ENCODE results near the gene CLECL1. TPM values are rescaled to one million over a fixed set of nuclear protein-coding genes. Genes with fewer than 3 reads are reported as not detected.

CLECL1 gene
- total and polyA plus RNA-seq, 10 donors: 6.3 to 103 (median 14.5) TPM

GRCh38 chr12:9700606-9700956 is 32.3 kb downstream of the CLECL1 start:
- Histone ChIP-seq H3K36me3 (peaks cover 0 to 18% (median 3%) of the 10 kb centered on the region in 6 donors), H3K27me3 (replicated peaks in 1 of 7) (no peaks in the 10 kb centered on the region), H3K4me3 (no peak overlapping the region), H3K9me3 (peaks cover 0 to 33% (median 11%) of the 10 kb centered on the region in 8 donors), H3K4me1 (peaks cover 9 to 64% (median 40%) of the 10 kb centered on the region in 6 donors), H3K27ac (peak overlapping the region in 4 of 8 donors; percentile 20 to 72 (median 50))
- TF ChIP-seq POLR2AphosphoS5 (IDR thresholded peaks at IDR 0.05) (no peak), POLR2A (IDR thresholded peaks at IDR 0.05) (no peak)
- DNase-seq: no peak
- 90 to 97% (median 94%) methylated on average over 2 of the region's 2 CpGs for WGBS, 5 donors
- intact Hi-C loops (cut with DNase I; ENCODE audit: low total_unique reads): loop anchor here (10.0 kb wide), 1 partner anchor 366 kb away; no protein-coding TSS in a partner anchor

- H3K4me3 ChIP-seq: no peak overlapping the region
- no peak for DNase-seq
- peaks cover 9 to 64% (median 40%) of the 10 kb centered on the region in 6 donors for H3K4me1 ChIP-seq
- H3K36me3 ChIP-seq: peaks cover 0 to 24% (median 8%) of the 10 kb centered on the region in 6 donors
- peak overlapping the region in 6 of 8 donors; percentile 6 to 72 (median 43) for H3K27ac ChIP-seq
- 50 to 64% (median 61%) methylated on average over 2 of the region's 2 CpGs for WGBS, 5 donors
- no peaks in the 10 kb centered on the region for H3K27me3 ChIP-seq (replicated peaks in 1 of 7)
- intact Hi-C loops (cut with DNase I; ENCODE audit: low total_unique reads): loop anchor here (10.0 kb wide), 1 partner anchor 365 kb away; no protein-coding TSS in a partner anchor
- no peak for TF ChIP-seq POLR2AphosphoS5 (IDR thresholded peaks at IDR 0.05)
- TF ChIP-seq POLR2A (IDR thresholded peaks at IDR 0.05): no peak
- TF ChIP-seq CTCF (IDR thresholded peaks at IDR 0.05 in 8 of 11, conservative IDR thresholded peaks at IDR 0.05 in 3 of 11): no peak
- H3K9me3 ChIP-seq: peaks cover 0 to 36% (median 11%) of the 10 kb centered on the region in 8 donors
Observed at GRCh38 chr12:9699898-9700605, 32.8 kb downstream of the CLECL1 start.

- TF ChIP-seq POLR2AphosphoS5 (IDR thresholded peaks at IDR 0.05): no peak
- TF ChIP-seq POLR2A (IDR thresholded peaks at IDR 0.05): no peak
- no peak for TF ChIP-seq CTCF (IDR thresholded peaks at IDR 0.05 in 8 of 11, conservative IDR thresholded peaks at IDR 0.05 in 3 of 11)
- intact Hi-C loops (cut with DNase I; ENCODE audit: low total_unique reads): no loop called here
- no peaks in the 10 kb centered on the region for H3K27me3 ChIP-seq (replicated peaks in 1 of 7)
- H3K4me3 ChIP-seq: no peak overlapping the region
- H3K27ac ChIP-seq: peak overlapping the region in 7 of 8 donors; percentile 6 to 72 (median 42)
- peaks cover 0 to 30% (median 13%) of the 10 kb centered on the region in 6 donors for H3K36me3 ChIP-seq
- H3K4me1 ChIP-seq: peaks cover 9 to 71% (median 43%) of the 10 kb centered on the region in 6 donors
- peaks cover 0 to 32% (median 11%) of the 10 kb centered on the region in 8 donors for H3K9me3 ChIP-seq
- WGBS, 5 donors: 46 to 86% (median 73%) methylated on average over 1 of the region's 1 CpG
- DNase-seq: no peak
Observed at GRCh38 chr12:9699269-9699897, 33.5 kb downstream of the CLECL1 start.

DNA sequence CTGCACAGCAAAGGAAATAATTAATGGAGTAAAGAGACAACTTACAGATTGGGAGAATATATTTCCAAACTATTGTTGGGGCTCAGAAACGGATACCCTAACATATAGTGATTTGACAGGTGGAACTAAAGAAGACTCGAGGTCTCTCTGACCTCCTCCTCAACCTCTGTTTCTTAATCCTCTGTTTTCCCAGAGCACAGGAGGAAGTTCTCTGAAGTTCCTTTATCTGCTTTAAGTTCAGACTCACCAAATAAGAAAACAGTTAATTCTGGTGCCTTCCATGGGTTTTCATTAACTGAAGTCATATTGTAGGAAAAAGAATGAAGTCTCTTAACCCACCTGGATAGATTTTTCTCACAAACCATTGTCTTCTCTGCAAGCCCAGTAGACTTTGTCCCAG is 34.2 kb downstream of the CLECL1 start:
- 43 to 71% (median 59%) methylated on average over 2 of the region's 2 CpGs for WGBS, 5 donors
- DNase-seq: no peak
- Histone ChIP-seq H3K4me3 (no peak overlapping the region), H3K36me3 (peaks cover 0 to 37% (median 15%) of the 10 kb centered on the region in 6 donors), H3K27me3 (replicated peaks in 1 of 7) (no peaks in the 10 kb centered on the region), H3K9me3 (peaks cover 0 to 32% (median 11%) of the 10 kb centered on the region in 8 donors), H3K4me1 (peaks cover 9 to 74% (median 44%) of the 10 kb centered on the region in 6 donors), H3K27ac (peak overlapping the region in 4 of 8 donors; percentile 33 to 72 (median 50))
- no peak for TF ChIP-seq POLR2A (IDR thresholded peaks at IDR 0.05)
- TF ChIP-seq CTCF (IDR thresholded peaks at IDR 0.05 in 8 of 11, conservative IDR thresholded peaks at IDR 0.05 in 3 of 11): no peak
- no peak for TF ChIP-seq POLR2AphosphoS5 (IDR thresholded peaks at IDR 0.05)
- intact Hi-C loops (cut with DNase I; ENCODE audit: low total_unique reads): no loop called here
